ENCODE measurements around the gene CDK11B. TPM values are rescaled to one million over a fixed set of nuclear protein-coding genes. Genes with fewer than 3 reads are reported as not detected.

Gene CDK11B
- 5.5 and 8.7 TPM in 2 replicates for total RNA-seq

DNA sequence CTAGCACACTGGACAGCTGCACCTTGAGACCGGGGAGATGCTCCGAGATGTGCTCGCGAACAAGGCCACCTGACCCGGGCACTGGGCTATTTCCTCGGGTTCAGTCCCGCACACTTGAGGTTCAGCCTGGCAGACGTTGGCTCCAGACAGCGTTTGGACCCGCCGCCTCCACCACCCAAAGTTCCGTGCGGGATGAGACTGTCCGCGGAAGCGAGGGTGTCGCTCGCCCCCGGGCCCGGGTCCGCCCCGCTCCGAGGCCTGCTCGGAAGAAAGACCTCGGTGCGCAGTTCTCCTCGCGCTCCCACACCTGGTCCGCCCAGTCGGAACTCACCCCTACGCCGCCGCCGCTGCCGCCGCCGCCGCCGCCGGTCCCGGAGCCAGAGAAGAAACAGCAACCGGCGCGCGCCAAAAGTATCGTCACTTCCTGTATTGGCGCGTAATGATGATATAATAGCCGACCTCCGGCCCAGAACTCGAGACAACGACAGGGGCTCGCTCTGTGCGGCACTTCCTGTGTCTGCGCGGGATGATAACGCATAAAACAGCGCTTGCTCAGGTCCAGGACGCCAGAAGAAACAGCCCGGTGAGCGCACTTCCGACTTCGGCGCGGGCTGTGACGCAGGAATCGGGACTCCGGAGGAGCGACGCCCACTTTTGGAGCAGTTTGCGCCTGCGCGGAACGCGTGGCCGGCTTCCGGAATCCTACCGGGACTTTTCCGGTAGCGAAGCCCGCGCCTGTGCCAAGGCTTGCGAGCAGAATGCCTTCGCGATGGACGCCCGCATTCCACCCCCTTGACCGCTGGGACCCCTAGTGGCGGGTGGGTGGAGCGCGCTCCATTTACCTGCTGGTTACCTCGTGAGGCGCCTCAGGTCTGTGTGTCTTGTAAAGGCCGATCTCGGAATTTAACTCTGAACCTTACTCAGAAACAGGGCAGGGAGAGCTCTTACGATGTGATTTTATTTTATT lies at the start of gene CDK11B:
CDK11B (minus strand) TSS at position 422 of the 967 bp plus-strand sequence. CDS start 1,519 bp downstream, outside the sequence.

GRCh38 chr1:1692714-1693647 lies 34.2 kb upstream of the CDK11B start, which contains the start of gene SLC35E2B:
SLC35E2B (minus strand) TSS chr1:1692795; CDS start chr1:1676699, 16,096 bp downstream.

DNA sequence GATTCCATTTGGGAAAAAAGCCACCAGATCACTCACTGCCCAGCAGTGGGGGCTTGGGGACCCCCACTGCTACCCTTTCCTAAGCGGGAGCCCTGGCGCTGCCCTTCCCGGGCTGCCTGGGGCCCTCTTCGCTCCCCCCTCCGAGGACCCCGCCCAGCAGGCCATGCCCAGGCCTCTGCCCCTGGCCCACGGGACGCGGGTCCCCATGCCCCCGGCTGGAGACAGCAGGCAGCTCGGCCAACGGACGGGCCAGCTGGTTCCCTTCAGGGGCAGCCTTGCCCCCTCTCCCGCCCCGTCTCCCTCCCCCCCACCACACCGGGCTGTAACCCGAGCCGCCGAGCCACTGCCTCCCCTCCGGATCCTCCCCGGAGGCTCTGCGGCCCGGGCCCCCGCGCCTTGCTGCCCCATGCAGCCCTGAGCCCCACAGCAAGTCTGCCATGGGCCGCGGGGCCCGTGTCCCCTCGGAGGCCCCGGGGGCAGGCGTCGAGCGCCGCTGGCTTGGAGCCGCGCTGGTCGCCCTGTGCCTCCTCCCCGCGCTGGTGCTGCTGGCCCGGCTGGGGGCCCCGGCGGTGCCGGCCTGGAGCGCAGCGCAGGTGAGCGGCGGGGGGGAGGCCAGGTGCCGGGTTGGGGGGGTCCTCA lies 26.9 kb downstream of the CDK11B start, which contains the start of gene MMP23B:
MMP23B (plus strand) TSS at position 392 of the 639 bp plus-strand sequence; CDS start at position 438, 46 bp downstream.

DNA sequence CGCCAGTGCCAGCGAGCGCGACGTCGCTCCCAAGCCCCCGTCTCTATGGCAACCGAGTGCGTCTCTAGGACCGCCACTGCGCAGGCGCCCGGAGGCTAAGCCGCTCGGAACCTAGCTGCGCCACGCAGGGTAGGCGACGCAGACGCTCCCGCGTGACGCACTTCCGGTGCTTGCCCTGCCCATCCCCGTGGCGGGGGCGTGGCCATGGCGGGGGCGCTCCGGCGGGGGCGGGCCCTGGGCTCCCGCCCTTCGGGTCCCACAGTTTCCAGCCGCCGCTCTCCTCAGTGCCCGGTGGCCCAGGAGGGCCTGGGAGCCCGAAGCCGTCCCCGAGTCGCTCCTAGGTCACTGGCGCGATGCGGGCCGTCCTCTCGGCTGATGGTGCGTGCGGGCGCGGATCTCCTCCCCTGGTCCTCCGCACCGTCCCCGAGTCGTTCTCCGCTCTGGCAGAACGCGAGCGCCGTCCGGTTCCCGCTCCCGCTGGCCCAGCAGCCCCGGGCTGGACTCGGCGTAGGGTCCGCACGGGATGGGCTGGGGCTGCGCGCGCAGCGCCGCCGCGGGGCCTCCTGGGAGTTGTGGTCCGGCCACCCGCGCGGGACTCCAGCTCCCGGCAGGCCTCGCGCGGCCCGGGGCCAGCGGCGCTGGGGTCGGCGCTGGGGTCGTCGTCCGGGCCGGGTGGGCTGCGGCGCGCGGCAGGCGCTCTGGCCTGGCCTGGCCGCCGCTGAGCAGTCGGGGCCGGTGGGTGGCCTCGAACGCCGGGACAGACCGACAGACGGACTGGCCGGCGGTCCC lies 43.4 kb downstream of the CDK11B start, which contains the start of gene MIB2:
MIB2 (plus strand) TSS at position 245 of the 789 bp plus-strand sequence. CDS start 7,953 bp downstream, outside the sequence.

GRCh38 chr1:1599935-1600860 lies 58.6 kb downstream of the CDK11B start, which contains the start of gene FNDC10:
FNDC10 (minus strand) TSS chr1:1600135; CDS start chr1:1600015, 120 bp downstream.

Other genes with a start within 250 kb of the CDK11B start
- 1.6 and 2.7 TPM in 2 replicates for gene ANKRD65, start 237.7 kb downstream of the CDK11B start, total RNA-seq
- gene VWA1, start 223.3 kb downstream of the CDK11B start, total RNA-seq = 46.0 and 64.8 TPM in 2 replicates
- 3.5 TPM in 2 replicates for gene ATAD3C, start 209.3 kb downstream of the CDK11B start, total RNA-seq
- gene ATAD3B, start 187.2 kb downstream of the CDK11B start, total RNA-seq = 18.5 and 24.0 TPM in 2 replicates
- 14.5 and 29.3 TPM in 2 replicates for gene ATAD3A, start 146.8 kb downstream of the CDK11B start, total RNA-seq
- 2.1 and 3.9 TPM in 2 replicates for gene TMEM240, start 118.4 kb downstream of the CDK11B start, total RNA-seq
- gene SSU72, start 84.1 kb downstream of the CDK11B start, total RNA-seq = 57.3 and 98.7 TPM in 2 replicates
- 2.7 and 5.3 TPM in 2 replicates for gene FNDC10, start 58.9 kb downstream of the CDK11B start, total RNA-seq
- gene MIB2, start 43.5 kb downstream of the CDK11B start, total RNA-seq = 74.2 and 111 TPM in 2 replicates
- 59.8 and 73.0 TPM in 2 replicates for gene MMP23B, start 26.8 kb downstream of the CDK11B start, total RNA-seq
- 40.7 and 68.3 TPM in 2 replicates for gene SLC35E2B, start 33.8 kb upstream of the CDK11B start, total RNA-seq
- gene CDK11A, start 65.4 kb upstream of the CDK11B start, total RNA-seq = 13.0 and 31.4 TPM in 2 replicates
- gene NADK, start 119.5 kb upstream of the CDK11B start, total RNA-seq = 25.9 and 45.1 TPM in 2 replicates
- gene GNB1, start 232.1 kb upstream of the CDK11B start, total RNA-seq = 86.4 and 103 TPM in 2 replicates